GM06990 (cell line): ENCODE measurements around the gene AGXT2.

Experiments
- DNase-seq: peaks from one replicate; pipeline ENCODE4 v3.0.0-alpha.2; 2011; ENCODE audit not compliant: insufficient read length; ENCODE audit errors: extremely low read depth
- H3K27me3 ChIP-seq: replicated peaks from 2 replicates; pipeline ENCODE4 v1.6.0; 2011; ENCODE audit warnings: low read length; ENCODE audit not compliant: control insufficient read depth, insufficient read depth
- H3K36me3 ChIP-seq: 2 replicates; pipeline ENCODE4 v1.5.1; 2011; ENCODE audit warnings: low read length; ENCODE audit not compliant: control insufficient read depth, insufficient read depth
- H3K4me3 ChIP-seq: replicated peaks from 2 replicates; pipeline ENCODE4 v1.5.1; 2011; ENCODE audit warnings: low read depth, mild to moderate bottlenecking, control low read depth, low read length
- TF ChIP-seq, protein P1 (sequence below): IDR thresholded peaks from 2 replicates; pipeline ENCODE4 v1.5.1; 2011; ENCODE audit warnings: low read length, control low read depth, mild to moderate bottlenecking, inconsistent platforms; ENCODE audit not compliant: insufficient read depth, poor library complexity, severe bottlenecking

Gene AGXT2

GRCh38 chr5:35026280-35026840 lies 21.4 kb downstream of the AGXT2 start:
- Histone ChIP-seq H3K27me3 (peaks cover 4% of the 10 kb centered on the region), H3K36me3 (no peaks in the 10 kb centered on the region), H3K4me3 (no peak overlapping the region)
- no peak for DNase-seq
- TF ChIP-seq, protein P1, sequence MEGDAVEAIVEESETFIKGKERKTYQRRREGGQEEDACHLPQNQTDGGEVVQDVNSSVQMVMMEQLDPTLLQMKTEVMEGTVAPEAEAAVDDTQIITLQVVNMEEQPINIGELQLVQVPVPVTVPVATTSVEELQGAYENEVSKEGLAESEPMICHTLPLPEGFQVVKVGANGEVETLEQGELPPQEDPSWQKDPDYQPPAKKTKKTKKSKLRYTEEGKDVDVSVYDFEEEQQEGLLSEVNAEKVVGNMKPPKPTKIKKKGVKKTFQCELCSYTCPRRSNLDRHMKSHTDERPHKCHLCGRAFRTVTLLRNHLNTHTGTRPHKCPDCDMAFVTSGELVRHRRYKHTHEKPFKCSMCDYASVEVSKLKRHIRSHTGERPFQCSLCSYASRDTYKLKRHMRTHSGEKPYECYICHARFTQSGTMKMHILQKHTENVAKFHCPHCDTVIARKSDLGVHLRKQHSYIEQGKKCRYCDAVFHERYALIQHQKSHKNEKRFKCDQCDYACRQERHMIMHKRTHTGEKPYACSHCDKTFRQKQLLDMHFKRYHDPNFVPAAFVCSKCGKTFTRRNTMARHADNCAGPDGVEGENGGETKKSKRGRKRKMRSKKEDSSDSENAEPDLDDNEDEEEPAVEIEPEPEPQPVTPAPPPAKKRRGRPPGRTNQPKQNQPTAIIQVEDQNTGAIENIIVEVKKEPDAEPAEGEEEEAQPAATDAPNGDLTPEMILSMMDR, result no peak

DNA sequence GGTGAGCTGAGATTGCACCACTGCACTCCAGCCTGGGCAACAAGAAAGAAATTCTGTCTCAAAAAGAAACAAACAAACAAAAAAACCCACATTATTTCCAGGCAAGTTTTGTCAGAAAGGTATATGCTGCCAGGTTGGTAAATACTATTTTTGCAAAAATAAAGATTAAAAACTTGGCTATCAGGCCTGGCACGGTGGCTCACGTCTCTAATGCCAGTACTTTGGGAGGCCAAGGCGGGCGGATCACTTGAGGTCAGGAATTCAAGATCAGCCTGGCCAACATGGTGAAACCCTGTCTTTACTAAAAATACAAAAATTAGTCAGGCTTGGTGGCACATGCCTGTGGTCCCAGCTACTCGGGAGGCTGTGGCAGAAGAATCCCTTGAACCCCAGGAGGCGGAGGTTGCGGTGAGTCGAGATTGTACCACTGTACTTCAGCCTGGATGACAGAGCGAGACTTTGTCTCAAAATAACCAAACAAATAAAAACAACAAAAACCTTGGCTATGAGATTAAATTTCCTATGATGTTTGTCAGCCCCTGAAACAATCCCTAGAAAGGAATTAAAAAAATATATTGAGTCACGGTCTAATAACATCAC lies 22.7 kb downstream of the AGXT2 start:
- DNase-seq, result no peak
- peaks cover 1% of the 10 kb centered on the region for H3K27me3 ChIP-seq
- H3K36me3 ChIP-seq, result no peaks in the 10 kb centered on the region
- no peak overlapping the region for H3K4me3 ChIP-seq
- TF ChIP-seq, protein P1, result no peak

GRCh38 chr5:35023391-35024178 lies 24.2 kb downstream of the AGXT2 start:
- Histone ChIP-seq H3K36me3 (no peaks in the 10 kb centered on the region), H3K4me3 (no peak overlapping the region), H3K27me3 (peaks cover under 1% of the 10 kb centered on the region)
- TF ChIP-seq, protein P1, result no peak
- no peak for DNase-seq

- Histone ChIP-seq H3K36me3 (no peaks in the 10 kb centered on the region), H3K27me3 (no peaks in the 10 kb centered on the region), H3K4me3 (no peak overlapping the region)
- DNase-seq, result no peak
- TF ChIP-seq, protein P1, result no peak
These were observed 31.3 kb downstream of the AGXT2 start for GRCh38 chr5:35016174-35017051.

- DNase-seq, result no peak
- H3K4me3 ChIP-seq, result no peak overlapping the region
- H3K27me3 ChIP-seq, result no peaks in the 10 kb centered on the region
- TF ChIP-seq, protein P1, result no peak
- no peaks in the 10 kb centered on the region for H3K36me3 ChIP-seq
These were observed 32.7 kb downstream of the AGXT2 start for GRCh38 chr5:35015063-35015462.
